Measurements from ENCODE around the gene ST8SIA5.

- TF ChIP-seq CTCF (IDR thresholded peaks at IDR 0.05 in 2 of 3, conservative IDR thresholded peaks at IDR 0.05 in 1 of 3; ENCODE audit: insufficient read depth in 2 of 3, low read depth in 1 of 3, low read length in 3 of 3) (no peak), HNRNPH1 (optimal IDR thresholded peaks at IDR 0.05; ENCODE audit: low read depth, low read length) (no peak), TBP (optimal IDR thresholded peaks at IDR 0.05; ENCODE audit: low read depth, low read length) (no peak)
Observed at GRCh38 chr18:46736736-46737135, 20.1 kb downstream of the ST8SIA5 start.
